ENCODE results near the gene TAGLN2.
"Not testable (repeated sequence)": the region's sequence is repeated elsewhere in the genome, so short reads cannot be mapped to it uniquely, and the experiment has no call there.

DNA sequence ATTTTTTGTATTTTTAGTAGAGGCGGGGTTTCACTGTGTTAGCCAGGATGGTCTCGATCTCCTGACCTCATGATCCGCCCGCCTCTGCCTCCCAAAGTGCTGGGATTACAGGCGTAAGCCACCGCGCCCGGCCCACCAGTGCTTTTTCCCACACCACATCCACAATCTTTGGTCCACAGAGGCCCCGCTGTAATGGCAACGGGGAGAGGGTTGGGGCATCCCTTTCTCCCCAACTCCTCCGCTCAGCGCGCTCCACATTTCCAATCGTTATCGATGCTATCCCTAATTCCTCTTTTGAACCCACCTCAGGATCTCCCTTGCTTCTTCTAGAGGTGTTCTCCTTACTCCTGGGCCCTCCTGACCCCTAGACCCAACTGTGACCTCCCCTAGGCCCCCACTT, 25.7 kb downstream of the TAGLN2 start:
- not testable (repeated sequence) for TF ChIP-seq CTCF, EZH2phosphoT487 (IDR thresholded peaks at IDR 0.05)
